ENCODE measurements around the gene NNAT.

NNAT gene

GRCh38 chr20:37519508-37520418, 1.3 kb upstream of the NNAT start:
- no peak overlapping the region for H3K4me3 ChIP-seq (replicated peaks; ENCODE audit: low read depth, low read length)
- DNase-seq (ENCODE audit: low read depth), result no peak
- TF ChIP-seq CTCF (IDR thresholded peaks at IDR 0.05; ENCODE audit: low read length, missing control alignments), result no peak

GRCh38 chr20:37520419-37520955, 563 bp upstream of the NNAT start:
- no peak overlapping the region for H3K4me3 ChIP-seq (replicated peaks; ENCODE audit: low read depth, low read length)
- no peak for TF ChIP-seq CTCF (IDR thresholded peaks at IDR 0.05; ENCODE audit: low read length, missing control alignments)
- DNase-seq (ENCODE audit: low read depth), result no peak

- TF ChIP-seq CTCF (IDR thresholded peaks at IDR 0.05; ENCODE audit: low read length, missing control alignments), result no peak
- DNase-seq (ENCODE audit: low read depth), result peak; percentile 39
- no peak overlapping the region for H3K4me3 ChIP-seq (replicated peaks; ENCODE audit: low read depth, low read length)
These were observed 1.4 kb downstream of the NNAT start for GRCh38 chr20:37522260-37523011.

- no peak for TF ChIP-seq CTCF (IDR thresholded peaks at IDR 0.05; ENCODE audit: low read length, missing control alignments)
- no peak for DNase-seq (ENCODE audit: low read depth)
- no peak overlapping the region for H3K4me3 ChIP-seq (replicated peaks; ENCODE audit: low read depth, low read length)
These were observed 2.0 kb downstream of the NNAT start for GRCh38 chr20:37523012-37523391.

GRCh38 chr20:37523911-37524700, 3.1 kb downstream of the NNAT start:
- no peak for DNase-seq (ENCODE audit: low read depth)
- TF ChIP-seq CTCF (IDR thresholded peaks at IDR 0.05; ENCODE audit: low read length, missing control alignments), result no peak
- no peak overlapping the region for H3K4me3 ChIP-seq (replicated peaks; ENCODE audit: low read depth, low read length)

- H3K4me3 ChIP-seq (replicated peaks; ENCODE audit: low read depth, low read length), result no peak overlapping the region
- no peak for DNase-seq (ENCODE audit: low read depth)
These were observed 4.0 kb downstream of the NNAT start for GRCh38 chr20:37524859-37525708.

More at GRCh38 chr20:37524859-37525708, 4.0 kb downstream of the NNAT start:
- no peak for TF ChIP-seq CTCF (IDR thresholded peaks at IDR 0.05; ENCODE audit: low read length, missing control alignments)
